HEK293 (cell line): ENCODE measurements around the gene ETS2.

Experiments
- CTCF ChIA-PET: fragments of 350-600 bp; formaldehyde crosslinking; extraction: SDS; loops from one replicate; lab custom pipeline; 2021; ENCODE audit warnings: antibody characterized with exemption; lab: Yijun Ruan, JAX
- POLR2A ChIA-PET: fragments of 300-600 bp; formaldehyde crosslinking; extraction: SDS; loops from one replicate; lab custom pipeline; 2020; ENCODE audit warnings: antibody characterized with exemption, inconsistent platforms; lab: Yijun Ruan, JAX
- H3K27ac ChIP-seq: fragments of 200-500 bp; sonication (Bioruptor generic); 2 replicates; pipeline ENCODE4 v1.5.1; 2014; ENCODE audit warnings: low read depth, low read length, control low read depth, inconsistent platforms; ENCODE audit errors: extremely low read depth
- H3K36me3 ChIP-seq, 2 experiments: fragments of 200-500 bp in 1 of 2; sonication (Bioruptor generic) in 1 of 2; 1 replicate in 1 of 2; 2 replicates in 1 of 2; pipeline ENCODE4 v1.5.1; 2014 to 2017; ENCODE audit warnings: inconsistent platforms in 2 of 2, low read length in 2 of 2; ENCODE audit not compliant: control insufficient read depth in 2 of 2, insufficient read depth in 1 of 2
- H3K4me1 ChIP-seq: fragments of 200-500 bp; sonication (Bioruptor generic); 2 replicates; pipeline ENCODE4 v1.5.1; 2014; ENCODE audit warnings: mild to moderate bottlenecking, low read length, inconsistent platforms; ENCODE audit not compliant: control insufficient read depth, insufficient read depth
- H3K4me3 ChIP-seq: 2 replicates; pipeline ENCODE4 v1.5.1; 2011; ENCODE audit warnings: low read depth, mild to moderate bottlenecking, control low read depth, low read length, moderate library complexity
- H3K9me3 ChIP-seq: fragments of 200-500 bp; sonication (Bioruptor generic); 2 replicates; pipeline ENCODE4 v1.5.1; 2014; ENCODE audit warnings: low read depth, low read length, inconsistent platforms; ENCODE audit not compliant: control insufficient read depth, insufficient read depth
- KLF10 ChIP-seq: fragments of 450-650 bp; IDR thresholded peaks from 2 replicates; pipeline ENCODE4 v1.5.1; 2018; ENCODE audit warnings: missing biosample characterization, mild to moderate bottlenecking, missing genetic modification characterization
- MZF1 ChIP-seq: fragments of 450-650 bp; formaldehyde crosslinking; IDR thresholded peaks from 2 replicates; pipeline ENCODE4 v1.5.1; 2017; ENCODE audit warnings: missing biosample characterization, missing genetic modification characterization, borderline replicate concordance
- ZBTB7A ChIP-seq: fragments of 450-650 bp; formaldehyde crosslinking; IDR thresholded peaks from 2 replicates; pipeline ENCODE4 v1.5.1; 2016; ENCODE audit warnings: low read depth, missing biosample characterization, missing genetic modification characterization
- ZNF19 ChIP-seq: fragments of 450-650 bp; formaldehyde crosslinking; IDR thresholded peaks from 2 replicates; pipeline ENCODE4; 2016; ENCODE audit warnings: missing biosample characterization, missing genetic modification characterization, low read depth
- ZNF221 ChIP-seq: fragments of 450-650 bp; formaldehyde crosslinking; IDR thresholded peaks from 2 replicates; pipeline ENCODE4 v1.5.1; 2017; ENCODE audit warnings: missing biosample characterization, missing genetic modification characterization, borderline replicate concordance
- ZNF239 ChIP-seq: fragments of 450-650 bp; formaldehyde crosslinking; IDR thresholded peaks from 2 replicates; pipeline ENCODE4 v1.5.1; 2016; ENCODE audit warnings: missing biosample characterization, missing genetic modification characterization
- ZNF624 ChIP-seq: fragments of 450-650 bp; formaldehyde crosslinking; IDR thresholded peaks from 2 replicates; pipeline ENCODE4 v1.5.1; 2017; ENCODE audit warnings: missing biosample characterization, missing genetic modification characterization
- ZNF747 ChIP-seq: fragments of 450-650 bp; formaldehyde crosslinking; IDR thresholded peaks from 2 replicates; pipeline ENCODE4 v1.5.1; 2016; ENCODE audit warnings: missing biosample characterization, missing genetic modification characterization
- ZNF768 ChIP-seq: fragments of 450-650 bp; formaldehyde crosslinking; IDR thresholded peaks from 2 replicates; pipeline ENCODE4 v1.5.1; 2018; ENCODE audit warnings: missing biosample characterization, mild to moderate bottlenecking, missing genetic modification characterization
- ZNF830 ChIP-seq: fragments of 450-650 bp; IDR thresholded peaks from 2 replicates; pipeline ENCODE4 v1.5.0; 2018; ENCODE audit warnings: missing biosample characterization, missing genetic modification characterization, low read depth, mild to moderate bottlenecking, moderate library complexity
- TF ChIP-seq, protein P1 (sequence below): fragments of 450-650 bp; formaldehyde crosslinking; IDR thresholded peaks from 2 replicates; pipeline ENCODE4 v1.5.1; 2016; ENCODE audit warnings: missing biosample characterization, missing genetic modification characterization
- TF ChIP-seq, protein P2 (sequence below): fragments of 450-650 bp; formaldehyde crosslinking; optimal IDR thresholded peaks from 2 replicates; pipeline ENCODE3; 2016; ENCODE audit warnings: missing biosample characterization, mild to moderate bottlenecking, missing genetic modification characterization
- TF ChIP-seq, protein P3 (sequence below): fragments of 450-650 bp; formaldehyde crosslinking; IDR thresholded peaks from 2 replicates; pipeline ENCODE4 v1.5.1; 2016; ENCODE audit warnings: missing biosample characterization, missing genetic modification characterization
- TF ChIP-seq, protein P4 (sequence below): fragments of 450-650 bp; formaldehyde crosslinking; conservative IDR thresholded peaks from 2 replicates; pipeline ENCODE4 v1.5.1; 2016; ENCODE audit warnings: low read depth, missing biosample characterization, missing genetic modification characterization
- TF ChIP-seq, protein P5 (sequence below): fragments of 450-650 bp; IDR thresholded peaks from 2 replicates; pipeline ENCODE4 v1.5.1; 2018; ENCODE audit warnings: missing biosample characterization, missing genetic modification characterization

Gene ETS2

DNA sequence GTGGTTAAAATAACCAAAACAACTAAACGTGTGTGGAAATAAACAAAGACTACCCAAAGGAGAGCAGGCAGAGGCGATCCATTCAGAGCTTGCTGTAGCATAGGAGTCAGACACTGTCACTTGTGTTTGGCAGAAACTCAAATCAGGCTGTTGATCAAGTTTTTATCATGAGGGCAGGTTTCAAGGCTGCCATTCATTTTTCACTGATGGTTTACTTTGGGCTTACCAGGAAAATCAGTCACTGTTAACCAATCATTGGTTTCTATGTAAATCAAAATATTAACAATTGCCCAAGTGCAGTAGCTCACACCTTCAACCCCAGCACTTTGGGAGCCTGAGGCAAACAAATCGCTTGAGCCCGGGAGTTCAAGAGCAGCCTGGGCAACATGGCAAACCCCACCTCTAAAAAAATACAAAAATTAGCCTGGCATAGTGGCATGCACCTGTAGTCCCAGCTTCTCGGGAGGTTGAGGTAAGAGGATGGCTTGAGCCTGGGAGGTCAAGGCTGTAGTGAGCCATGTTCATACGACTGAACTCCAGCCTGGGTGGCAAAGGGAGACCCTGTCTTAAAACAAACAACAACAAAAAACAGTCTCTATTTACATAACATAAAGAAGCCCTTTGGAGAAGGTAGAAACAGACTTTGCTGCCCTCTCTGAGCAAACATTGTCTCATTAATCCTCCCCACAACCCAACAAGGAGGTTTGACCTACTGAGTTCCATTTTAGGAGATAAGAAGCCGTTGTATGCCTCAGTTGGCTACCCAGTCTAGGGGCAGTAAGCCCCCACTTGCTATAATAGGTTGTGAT is 21.1 kb upstream of the ETS2 start:
- Histone ChIP-seq H3K4me3 (no peak overlapping the region), H3K4me1 (peaks cover 11% of the 10 kb centered on the region), H3K36me3 (no peaks in the 10 kb centered on the region), H3K9me3 (no peaks in the 10 kb centered on the region), H3K27ac (no peak overlapping the region)
- ChIA-PET POLR2A (no interaction called here), CTCF (no interaction called here)
- TF ChIP-seq ZNF221 (no peak), ZBTB7A (tag by site-specific recombination) (no peak), MZF1 (tag by site-specific recombination) (no peak), ZNF830 (tag by site-specific recombination) (no peak), KLF10 (tag by site-specific recombination) (no peak)
- TF ChIP-seq, protein P1, sequence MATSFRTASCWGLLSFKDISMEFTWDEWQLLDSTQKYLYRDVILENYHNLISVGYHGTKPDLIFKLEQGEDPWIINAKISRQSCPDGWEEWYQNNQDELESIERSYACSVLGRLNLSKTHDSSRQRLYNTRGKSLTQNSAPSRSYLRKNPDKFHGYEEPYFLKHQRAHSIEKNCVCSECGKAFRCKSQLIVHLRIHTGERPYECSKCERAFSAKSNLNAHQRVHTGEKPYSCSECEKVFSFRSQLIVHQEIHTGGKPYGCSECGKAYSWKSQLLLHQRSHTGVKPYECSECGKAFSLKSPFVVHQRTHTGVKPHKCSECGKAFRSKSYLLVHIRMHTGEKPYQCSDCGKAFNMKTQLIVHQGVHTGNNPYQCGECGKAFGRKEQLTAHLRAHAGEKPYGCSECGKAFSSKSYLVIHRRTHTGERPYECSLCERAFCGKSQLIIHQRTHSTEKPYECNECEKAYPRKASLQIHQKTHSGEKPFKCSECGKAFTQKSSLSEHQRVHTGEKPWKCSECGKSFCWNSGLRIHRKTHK (tag by site-specific recombination): no peak
- TF ChIP-seq, protein P2, sequence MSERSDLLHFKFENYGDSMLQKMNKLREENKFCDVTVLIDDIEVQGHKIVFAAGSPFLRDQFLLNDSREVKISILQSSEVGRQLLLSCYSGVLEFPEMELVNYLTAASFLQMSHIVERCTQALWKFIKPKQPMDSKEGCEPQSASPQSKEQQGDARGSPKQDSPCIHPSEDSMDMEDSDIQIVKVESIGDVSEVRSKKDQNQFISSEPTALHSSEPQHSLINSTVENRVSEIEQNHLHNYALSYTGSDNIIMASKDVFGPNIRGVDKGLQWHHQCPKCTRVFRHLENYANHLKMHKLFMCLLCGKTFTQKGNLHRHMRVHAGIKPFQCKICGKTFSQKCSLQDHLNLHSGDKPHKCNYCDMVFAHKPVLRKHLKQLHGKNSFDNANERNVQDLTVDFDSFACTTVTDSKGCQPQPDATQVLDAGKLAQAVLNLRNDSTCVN (tag by site-specific recombination): no peak
- TF ChIP-seq, protein P3, sequence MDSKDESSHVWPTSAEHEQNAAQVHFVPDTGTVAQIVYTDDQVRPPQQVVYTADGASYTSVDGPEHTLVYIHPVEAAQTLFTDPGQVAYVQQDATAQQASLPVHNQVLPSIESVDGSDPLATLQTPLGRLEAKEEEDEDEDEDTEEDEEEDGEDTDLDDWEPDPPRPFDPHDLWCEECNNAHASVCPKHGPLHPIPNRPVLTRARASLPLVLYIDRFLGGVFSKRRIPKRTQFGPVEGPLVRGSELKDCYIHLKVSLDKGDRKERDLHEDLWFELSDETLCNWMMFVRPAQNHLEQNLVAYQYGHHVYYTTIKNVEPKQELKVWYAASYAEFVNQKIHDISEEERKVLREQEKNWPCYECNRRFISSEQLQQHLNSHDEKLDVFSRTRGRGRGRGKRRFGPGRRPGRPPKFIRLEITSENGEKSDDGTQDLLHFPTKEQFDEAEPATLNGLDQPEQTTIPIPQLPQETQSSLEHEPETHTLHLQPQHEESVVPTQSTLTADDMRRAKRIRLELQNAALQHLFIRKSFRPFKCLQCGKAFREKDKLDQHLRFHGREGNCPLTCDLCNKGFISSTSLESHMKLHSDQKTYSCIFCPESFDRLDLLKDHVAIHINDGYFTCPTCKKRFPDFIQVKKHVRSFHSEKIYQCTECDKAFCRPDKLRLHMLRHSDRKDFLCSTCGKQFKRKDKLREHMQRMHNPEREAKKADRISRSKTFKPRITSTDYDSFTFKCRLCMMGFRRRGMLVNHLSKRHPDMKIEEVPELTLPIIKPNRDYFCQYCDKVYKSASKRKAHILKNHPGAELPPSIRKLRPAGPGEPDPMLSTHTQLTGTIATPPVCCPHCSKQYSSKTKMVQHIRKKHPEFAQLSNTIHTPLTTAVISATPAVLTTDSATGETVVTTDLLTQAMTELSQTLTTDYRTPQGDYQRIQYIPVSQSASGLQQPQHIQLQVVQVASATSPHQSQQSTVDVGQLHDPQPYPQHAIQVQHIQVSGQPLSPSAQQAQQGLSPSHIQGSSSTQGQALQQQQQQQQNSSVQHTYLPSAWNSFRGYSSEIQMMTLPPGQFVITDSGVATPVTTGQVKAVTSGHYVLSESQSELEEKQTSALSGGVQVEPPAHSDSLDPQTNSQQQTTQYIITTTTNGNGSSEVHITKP (tag by site-specific recombination): no peak

DNA sequence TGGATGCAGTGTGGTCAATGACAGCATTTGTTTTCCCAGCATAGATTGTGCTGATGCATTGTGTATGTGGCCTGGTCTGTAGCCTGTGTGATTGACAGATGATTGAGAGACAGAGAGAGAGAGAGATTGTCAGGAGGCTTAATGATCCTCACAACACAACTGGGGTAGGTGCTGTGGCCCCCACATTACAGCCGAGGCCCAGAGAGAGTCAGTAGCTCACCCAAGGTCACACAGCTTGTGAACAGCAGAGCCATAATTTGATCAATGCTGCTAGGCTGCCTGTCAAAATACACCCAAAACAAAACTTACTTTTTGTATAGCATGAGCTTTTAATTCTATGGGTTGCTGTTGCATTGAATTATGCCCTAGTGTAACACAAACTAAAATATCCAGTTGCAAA is 20.2 kb upstream of the ETS2 start:
- POLR2A ChIA-PET: no interaction called here
- CTCF ChIA-PET: interaction anchor here (0.5 to 1.3 kb wide), 3 partner anchors 13 to 51 kb away, joined by 3 to 4 read pairs (median 3); no protein-coding TSS in a partner anchor
- peaks cover 11% of the 10 kb centered on the region for H3K4me1 ChIP-seq
- no peak overlapping the region for H3K27ac ChIP-seq
- H3K9me3 ChIP-seq: no peaks in the 10 kb centered on the region
- no peak overlapping the region for H3K4me3 ChIP-seq
- no peaks in the 10 kb centered on the region for H3K36me3 ChIP-seq
- peak; percentile 68; the same call in 1 of the 2 replicates for TF ChIP-seq ZNF768 (tag by site-specific recombination)
- TF ChIP-seq ZNF239 (tag by site-specific recombination): no peak
- TF ChIP-seq, protein P4, sequence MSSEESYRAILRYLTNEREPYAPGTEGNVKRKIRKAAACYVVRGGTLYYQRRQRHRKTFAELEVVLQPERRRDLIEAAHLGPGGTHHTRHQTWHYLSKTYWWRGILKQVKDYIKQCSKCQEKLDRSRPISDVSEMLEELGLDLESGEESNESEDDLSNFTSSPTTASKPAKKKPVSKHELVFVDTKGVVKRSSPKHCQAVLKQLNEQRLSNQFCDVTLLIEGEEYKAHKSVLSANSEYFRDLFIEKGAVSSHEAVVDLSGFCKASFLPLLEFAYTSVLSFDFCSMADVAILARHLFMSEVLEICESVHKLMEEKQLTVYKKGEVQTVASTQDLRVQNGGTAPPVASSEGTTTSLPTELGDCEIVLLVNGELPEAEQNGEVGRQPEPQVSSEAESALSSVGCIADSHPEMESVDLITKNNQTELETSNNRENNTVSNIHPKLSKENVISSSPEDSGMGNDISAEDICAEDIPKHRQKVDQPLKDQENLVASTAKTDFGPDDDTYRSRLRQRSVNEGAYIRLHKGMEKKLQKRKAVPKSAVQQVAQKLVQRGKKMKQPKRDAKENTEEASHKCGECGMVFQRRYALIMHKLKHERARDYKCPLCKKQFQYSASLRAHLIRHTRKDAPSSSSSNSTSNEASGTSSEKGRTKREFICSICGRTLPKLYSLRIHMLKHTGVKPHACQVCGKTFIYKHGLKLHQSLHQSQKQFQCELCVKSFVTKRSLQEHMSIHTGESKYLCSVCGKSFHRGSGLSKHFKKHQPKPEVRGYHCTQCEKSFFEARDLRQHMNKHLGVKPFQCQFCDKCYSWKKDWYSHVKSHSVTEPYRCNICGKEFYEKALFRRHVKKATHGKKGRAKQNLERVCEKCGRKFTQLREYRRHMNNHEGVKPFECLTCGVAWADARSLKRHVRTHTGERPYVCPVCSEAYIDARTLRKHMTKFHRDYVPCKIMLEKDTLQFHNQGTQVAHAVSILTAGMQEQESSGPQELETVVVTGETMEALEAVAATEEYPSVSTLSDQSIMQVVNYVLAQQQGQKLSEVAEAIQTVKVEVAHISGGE (tag by site-specific recombination): no peak
- no peak for TF ChIP-seq ZNF747 (tag by site-specific recombination)
- TF ChIP-seq, protein P5, sequence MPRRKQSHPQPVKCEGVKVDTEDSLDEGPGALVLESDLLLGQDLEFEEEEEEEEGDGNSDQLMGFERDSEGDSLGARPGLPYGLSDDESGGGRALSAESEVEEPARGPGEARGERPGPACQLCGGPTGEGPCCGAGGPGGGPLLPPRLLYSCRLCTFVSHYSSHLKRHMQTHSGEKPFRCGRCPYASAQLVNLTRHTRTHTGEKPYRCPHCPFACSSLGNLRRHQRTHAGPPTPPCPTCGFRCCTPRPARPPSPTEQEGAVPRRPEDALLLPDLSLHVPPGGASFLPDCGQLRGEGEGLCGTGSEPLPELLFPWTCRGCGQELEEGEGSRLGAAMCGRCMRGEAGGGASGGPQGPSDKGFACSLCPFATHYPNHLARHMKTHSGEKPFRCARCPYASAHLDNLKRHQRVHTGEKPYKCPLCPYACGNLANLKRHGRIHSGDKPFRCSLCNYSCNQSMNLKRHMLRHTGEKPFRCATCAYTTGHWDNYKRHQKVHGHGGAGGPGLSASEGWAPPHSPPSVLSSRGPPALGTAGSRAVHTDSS: no peak
- TF ChIP-seq ZNF19 (tag by site-specific recombination): no peak
- TF ChIP-seq ZNF624: no peak
